DOHH2 (cell line): Measurements from ENCODE around the gene CLIC5.

ENCODE experiments used
- EZH2phosphoT487 ChIP-seq: fragments of 200-600 bp; sonication (generic); IDR thresholded peaks from 2 replicates; pipeline ENCODE4 v1.6.1; 2017; ENCODE audit warnings: borderline replicate concordance, mild to moderate bottlenecking, antibody characterized with exemption, low read length, moderate library complexity, mixed read lengths
- TF ChIP-seq, protein P1 (sequence below): fragments of 200-600 bp; sonication (generic); IDR thresholded peaks from one replicate; pipeline ENCODE4 v1.5.1; 2014; ENCODE audit warnings: antibody characterized with exemption, mild to moderate bottlenecking, low read depth, low read length; ENCODE audit not compliant: poor library complexity, severe bottlenecking

DNA sequence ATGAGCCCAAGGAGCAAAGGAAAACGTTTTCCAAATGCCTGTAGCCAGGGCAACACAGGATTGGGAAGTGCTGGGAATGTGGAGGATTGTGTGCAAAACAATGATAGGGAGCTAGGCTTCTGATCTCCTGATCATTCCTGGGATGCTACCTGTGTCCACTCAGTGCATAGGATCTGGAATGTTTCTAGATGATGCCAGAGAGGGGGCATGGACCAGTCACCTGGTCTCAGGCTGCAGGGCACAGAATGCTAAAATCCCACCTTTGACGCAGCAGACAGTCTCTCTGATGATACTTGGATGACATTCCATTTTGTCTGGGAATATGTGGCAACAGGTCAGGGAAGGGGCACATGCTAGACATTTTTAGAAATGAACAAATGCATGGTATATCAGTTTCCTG lies 128.9 kb downstream of the CLIC5 start:
- TF ChIP-seq, protein P1, sequence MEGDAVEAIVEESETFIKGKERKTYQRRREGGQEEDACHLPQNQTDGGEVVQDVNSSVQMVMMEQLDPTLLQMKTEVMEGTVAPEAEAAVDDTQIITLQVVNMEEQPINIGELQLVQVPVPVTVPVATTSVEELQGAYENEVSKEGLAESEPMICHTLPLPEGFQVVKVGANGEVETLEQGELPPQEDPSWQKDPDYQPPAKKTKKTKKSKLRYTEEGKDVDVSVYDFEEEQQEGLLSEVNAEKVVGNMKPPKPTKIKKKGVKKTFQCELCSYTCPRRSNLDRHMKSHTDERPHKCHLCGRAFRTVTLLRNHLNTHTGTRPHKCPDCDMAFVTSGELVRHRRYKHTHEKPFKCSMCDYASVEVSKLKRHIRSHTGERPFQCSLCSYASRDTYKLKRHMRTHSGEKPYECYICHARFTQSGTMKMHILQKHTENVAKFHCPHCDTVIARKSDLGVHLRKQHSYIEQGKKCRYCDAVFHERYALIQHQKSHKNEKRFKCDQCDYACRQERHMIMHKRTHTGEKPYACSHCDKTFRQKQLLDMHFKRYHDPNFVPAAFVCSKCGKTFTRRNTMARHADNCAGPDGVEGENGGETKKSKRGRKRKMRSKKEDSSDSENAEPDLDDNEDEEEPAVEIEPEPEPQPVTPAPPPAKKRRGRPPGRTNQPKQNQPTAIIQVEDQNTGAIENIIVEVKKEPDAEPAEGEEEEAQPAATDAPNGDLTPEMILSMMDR: no peak
- TF ChIP-seq EZH2phosphoT487: no peak
